NCI-H2227 (cell line): Measurements from ENCODE around the gene SPTBN4.
"Not testable (repeated sequence)": the region's sequence is repeated elsewhere in the genome, so short reads cannot be mapped to it uniquely, and the experiment has no call there.

ENCODE experiments used
- DNase-seq: peaks from one replicate; lab custom pipeline; 2025; ENCODE audit not compliant: unreplicated experiment; lab: John Stamatoyannopoulos, UW

The SPTBN4 gene

DNA sequence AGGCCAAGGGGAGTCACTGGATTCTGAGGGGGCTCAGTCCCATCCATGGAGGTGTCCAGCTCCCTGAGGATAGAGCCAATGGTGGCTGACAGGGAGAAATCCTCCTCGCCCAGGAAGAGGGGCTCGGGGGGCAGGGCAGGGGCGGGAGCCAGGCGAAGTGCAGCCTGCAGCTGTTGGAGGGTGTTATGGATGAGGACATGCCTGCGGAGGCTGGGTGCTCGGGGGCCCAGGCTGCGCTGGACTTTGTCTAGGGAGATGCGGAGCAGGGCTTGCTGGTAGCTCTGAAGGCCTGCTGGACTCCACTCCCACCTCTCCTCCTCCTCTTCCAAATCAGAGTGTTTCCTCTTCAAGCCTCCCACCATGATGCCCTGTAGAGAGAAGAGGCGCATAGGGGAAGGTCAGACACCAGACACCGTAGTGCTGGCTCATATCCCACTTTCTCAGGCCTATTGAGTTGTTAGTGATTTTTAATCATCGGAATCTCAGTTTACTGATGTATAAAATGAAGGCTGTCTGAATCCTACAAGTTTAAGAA is 25.0 kb upstream of the SPTBN4 start:
- DNase-seq: no peak

DNA sequence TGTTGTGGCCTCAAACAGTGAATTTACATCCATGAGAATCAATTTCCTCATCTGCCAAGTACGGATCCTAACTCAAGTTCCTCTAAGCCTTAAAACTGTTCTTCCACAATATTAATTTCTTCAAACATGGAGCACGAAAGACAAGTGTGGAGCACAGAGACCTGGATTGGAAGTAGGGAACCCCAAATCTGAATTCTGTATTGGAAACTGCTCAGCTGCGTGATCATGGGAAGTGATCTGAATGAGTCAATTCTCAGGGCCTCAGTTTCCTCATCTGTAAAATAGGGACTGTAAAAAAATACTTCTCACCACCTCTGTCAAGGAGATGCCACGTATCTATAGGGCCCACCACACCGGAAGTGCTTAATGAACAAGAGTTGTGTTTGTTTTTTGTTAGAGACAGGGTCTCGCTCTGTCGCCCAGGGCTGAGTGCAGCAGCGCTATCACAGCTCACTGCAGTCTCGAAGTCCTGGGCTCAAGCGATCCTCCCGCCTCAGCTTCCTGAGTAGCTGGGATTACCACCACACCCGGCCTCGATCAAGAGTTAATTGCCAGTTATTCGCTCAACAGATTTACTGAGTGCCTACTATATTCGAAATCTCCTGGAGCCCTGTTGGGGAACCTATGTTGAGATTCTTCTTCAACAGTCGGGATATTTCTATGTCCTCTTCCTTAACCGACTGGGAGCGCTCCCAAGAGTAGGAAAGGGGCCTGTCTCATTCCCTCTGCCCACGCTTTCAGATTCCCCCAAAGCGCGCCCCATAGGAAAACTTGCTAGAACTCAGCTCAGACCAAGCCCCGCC is 24.3 kb upstream of the SPTBN4 start:
- no peak for DNase-seq

DNA sequence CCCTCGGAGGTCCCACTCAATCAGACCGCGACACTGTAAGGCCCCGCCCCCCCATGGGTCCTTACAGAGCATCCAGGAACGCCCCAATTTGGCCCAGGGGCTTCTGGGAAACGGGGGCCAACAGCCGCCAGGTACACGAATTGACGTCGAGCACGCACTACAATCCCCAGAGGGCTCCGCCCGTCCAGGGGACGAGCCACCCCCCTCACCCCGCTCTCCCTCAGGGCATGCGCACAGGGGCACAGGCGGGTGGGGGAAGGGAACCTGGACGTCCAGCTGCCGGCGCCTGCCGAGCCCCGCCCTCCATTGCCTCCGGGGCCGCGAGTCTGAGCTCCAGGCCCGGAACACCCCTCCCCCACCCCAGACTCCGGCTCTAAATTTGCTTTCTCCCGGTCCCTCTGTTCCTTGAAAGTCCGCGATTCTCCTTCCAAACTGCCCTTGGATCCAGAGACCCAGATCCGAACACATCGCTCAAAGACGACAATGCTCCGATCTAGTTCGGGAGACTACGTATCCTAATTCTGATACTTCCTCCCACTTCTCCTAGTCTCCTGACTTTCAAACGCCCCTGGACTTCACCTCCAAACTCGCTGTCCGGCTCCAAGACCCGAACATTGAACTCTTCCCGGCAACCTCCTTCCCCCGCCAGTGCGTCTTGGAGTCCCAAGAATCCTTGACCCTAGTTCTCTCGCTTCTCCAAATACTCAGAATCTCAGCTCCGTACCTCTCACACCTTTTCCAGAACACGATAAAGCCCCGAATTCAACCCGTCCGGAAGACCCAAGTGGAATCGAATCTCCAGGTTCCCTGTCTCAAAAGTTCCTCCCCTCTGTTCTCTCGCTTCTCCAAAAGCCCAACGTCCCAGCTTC is 23.4 kb upstream of the SPTBN4 start:
- DNase-seq: peak; percentile 100

DNA sequence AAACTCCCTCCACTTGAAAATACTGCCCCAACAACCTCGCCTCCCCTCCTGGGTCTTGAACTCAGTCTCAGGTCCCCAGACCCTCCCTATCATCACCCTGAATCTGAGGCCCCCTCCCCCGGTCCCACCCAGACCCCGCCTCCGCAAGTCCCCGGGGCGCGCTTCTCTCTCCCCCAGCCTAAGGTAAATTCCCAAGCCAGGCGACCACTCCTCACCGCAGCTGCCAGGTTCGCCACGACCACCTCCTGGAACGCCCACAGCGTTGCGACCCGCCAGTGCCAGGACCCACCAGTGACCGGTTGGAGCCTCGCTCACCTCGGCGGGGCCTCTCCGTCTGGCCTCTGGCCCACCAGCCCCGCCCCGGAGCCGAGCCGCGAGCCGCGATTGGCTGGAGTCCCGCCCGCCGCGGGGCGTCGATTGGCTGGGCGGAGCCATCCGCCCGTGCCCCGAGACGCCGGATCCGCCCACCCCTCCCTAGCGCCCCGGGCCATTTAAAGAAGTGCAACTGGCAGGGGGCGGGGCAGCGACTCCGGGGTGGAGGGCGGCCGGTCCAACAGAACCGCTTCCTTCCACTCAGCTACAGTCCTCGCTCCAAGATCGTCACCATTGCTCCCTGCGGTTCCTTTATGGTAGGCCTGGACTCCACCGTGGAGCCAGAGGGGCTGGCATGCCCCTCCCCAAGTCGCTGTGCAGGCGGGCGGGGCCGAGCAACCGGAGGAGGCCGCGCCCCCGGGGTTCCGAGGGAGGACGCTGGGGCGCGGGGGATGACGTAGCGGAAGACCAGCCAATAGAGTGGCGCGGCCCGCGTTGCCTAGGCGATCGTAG is 22.6 kb upstream of the SPTBN4 start, which contains the start of gene SERTAD3:
Gene SERTAD3 (minus strand): TSS at position 336 of the 825 bp plus-strand sequence. CDS start 2,255 bp downstream, outside the sequence.
- peak; percentile 100 for DNase-seq

GRCh38 chr19:40444825-40445312 is 21.9 kb upstream of the SPTBN4 start:
- DNase-seq: no peak

GRCh38 chr19:40445780-40446262 is 21.0 kb upstream of the SPTBN4 start:
- peak; percentile 66 for DNase-seq

DNA sequence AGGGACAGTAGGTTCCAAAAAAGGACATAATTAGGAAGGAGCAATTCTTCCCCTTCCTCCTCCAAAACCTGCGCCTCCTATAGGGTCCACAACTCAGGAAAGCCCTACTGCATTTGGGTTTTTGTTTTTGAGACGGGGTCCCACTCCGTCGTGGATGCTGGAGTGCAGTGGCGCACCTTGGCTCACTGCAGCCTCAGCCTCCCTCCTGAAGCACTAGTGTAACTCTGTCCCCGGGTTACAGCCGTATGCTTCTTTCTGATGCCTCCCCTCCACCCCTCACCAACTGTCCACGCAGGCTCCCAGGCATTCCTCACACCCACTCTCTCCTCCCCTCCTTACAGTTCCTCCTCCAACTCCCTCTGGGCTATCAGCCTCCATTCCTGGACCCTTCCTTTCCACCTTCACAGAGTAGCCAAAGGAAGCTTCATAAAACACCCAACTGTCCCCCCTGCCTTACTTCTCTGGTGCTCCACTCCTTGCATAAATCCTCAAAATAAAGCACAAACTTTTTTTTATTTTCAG is 20.5 kb upstream of the SPTBN4 start:
- no peak for DNase-seq

DNA sequence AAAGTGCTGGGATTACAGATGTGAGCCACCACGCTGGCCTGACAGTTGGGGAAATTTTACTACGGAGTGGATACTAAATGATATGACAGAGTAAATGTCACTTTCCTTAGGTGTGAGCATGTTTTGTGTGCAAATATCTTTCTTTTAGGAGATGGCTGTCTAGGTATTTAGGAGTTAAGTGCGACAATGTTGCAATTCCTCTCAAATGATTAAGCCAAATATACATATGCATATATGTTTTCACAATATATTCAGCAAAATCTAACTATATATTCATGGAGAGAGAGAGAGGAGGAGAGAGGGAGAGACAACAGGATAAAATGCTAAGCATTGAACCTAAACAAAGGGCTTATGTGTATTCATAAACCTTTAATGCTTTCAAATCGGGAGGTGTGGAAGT is 17.3 kb upstream of the SPTBN4 start:
- DNase-seq: no peak

- no peak for DNase-seq
Measured at GRCh38 chr19:40450664-40451063, 16.1 kb upstream of the SPTBN4 start.

DNA sequence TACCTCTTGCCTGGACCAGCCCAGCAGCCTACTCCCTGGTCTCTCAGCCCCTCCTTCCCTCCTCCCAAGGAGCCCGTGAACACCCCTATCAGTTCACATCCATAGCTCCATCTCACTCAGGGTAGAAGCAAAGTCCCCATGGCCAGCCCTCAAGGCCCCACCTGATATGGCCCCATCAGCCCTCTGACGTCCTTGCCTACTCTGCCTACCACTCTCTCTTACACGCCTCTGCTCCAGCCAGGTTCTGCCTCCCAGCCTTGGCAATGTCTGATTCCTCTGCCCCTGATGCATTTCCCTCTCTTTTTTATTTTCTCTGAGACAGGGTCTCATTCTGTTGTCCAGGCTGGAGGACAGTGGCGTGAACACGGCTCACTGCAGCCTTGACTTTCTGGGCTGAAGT is 14.8 kb upstream of the SPTBN4 start:
- DNase-seq: no peak

GRCh38 chr19:40453151-40453735 is 13.6 kb upstream of the SPTBN4 start:
- DNase-seq: no peak

- DNase-seq: not testable (repeated sequence)
Measured at GRCh38 chr19:40453943-40454342, 12.9 kb upstream of the SPTBN4 start.

DNA sequence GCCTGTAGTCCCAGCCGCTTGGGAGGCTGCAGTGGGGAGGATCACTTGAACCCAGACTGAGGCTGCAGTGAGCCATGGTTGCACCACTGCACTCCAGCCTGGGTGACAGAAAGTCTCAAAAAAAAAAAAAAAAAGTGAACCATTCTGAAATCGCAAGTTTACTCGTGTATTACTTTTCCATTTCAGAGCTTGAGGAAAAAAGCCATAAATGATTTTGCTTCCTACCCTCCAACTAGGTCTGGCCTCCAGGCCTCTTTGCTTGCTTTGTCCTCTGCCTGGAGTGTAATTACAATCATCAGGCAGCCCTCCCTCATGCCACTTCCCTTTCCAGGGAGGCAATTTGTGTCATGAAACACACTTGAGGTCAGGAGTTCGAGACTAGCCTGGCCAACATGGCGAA is 9.8 kb upstream of the SPTBN4 start:
- DNase-seq: no peak

DNA sequence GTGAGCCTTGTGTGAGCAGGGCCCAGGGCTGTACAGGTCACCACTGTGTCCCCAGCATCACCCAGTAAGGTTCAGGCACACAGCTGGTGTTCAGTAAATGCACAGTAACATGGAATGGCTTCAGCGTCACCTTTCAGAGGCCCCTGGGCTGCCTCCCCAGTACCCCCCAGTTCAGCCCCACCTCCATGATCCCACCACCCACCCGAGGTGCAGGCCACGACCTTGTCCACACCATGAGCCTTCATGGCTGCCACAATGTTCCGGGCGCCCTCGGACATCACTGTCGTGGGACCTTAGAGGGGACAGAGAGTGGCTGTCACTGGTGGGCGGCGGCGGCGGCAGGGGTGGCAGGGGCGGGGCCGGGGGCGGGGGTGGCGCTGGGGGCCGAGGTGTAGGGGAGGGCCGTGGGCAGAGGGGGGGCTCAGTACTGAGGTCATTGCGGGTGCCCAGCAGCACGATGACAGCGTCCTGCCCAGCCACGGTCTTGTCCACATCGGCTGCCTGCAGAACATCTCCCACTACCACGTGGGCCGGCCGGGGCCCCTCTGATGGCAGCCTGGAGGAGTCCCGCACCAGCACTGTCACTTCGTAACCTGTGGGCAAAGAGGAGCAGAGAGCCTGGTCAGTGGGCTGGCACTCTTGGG is 8.7 kb upstream of the SPTBN4 start:
- no peak for DNase-seq

DNA sequence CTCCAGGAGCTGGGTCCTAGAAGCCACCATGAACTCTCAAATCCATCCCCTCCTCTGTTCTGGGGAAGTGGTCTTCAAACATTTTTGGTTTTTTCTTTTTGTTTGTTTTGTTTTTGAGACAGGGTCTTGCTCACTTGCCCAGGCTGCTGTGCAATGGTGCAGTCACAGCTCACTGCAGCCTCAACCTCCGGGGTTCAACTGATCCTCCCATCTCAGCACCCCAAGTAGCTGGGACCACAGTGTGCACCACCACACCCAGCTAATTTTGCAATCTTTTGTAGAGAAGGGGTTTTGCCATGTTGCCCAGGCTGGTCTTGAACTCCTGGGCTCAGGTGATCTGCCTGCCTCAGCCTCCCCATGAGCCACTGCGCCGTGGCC is 8.2 kb upstream of the SPTBN4 start:
- no peak for DNase-seq

DNA sequence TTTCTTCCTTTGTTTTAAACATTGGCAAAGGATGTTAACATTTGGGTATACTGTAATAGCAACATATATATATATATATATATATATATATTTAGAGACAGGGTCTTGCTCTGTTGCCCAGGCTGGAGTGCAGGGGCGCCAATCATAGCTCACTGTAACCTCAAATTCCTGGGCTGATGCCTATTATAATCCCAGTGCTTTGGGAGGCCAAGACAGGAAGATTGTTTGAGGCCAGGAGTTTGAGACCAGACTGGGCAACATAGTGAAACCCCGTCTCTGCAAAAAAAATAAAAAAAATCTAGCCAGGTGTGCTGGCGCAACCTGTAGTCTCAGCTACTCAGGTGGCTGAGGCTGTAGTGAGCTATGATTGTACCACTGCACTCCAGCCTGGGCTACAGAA is 6.6 kb upstream of the SPTBN4 start:
- no peak for DNase-seq

DNA sequence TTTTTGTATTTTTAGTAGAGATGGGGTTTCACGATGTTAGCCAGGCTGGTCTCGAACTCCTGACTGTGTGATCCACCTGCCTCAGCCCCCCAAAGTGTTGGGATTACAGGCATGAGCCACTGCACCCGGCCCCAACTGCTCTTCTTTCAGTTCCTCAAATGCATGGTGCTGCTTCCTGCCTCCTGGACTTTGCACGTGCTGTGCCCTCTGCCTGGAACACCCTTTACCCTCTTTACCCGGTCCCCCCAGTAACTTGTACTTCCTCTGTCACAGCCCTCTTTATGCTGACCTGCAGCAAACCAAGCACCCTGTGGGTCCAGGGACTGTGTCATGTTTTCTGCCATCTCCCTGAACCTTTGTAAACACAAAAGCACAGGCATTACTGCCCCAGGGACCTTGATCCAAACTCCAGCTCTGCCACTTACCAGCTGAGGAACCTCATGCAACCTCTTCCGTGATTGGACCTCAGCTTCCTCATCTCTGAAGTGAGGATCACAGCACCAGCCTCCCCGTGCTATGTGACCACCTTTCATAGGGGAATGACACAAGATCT is 5.1 kb upstream of the SPTBN4 start:
- DNase-seq: no peak

DNA sequence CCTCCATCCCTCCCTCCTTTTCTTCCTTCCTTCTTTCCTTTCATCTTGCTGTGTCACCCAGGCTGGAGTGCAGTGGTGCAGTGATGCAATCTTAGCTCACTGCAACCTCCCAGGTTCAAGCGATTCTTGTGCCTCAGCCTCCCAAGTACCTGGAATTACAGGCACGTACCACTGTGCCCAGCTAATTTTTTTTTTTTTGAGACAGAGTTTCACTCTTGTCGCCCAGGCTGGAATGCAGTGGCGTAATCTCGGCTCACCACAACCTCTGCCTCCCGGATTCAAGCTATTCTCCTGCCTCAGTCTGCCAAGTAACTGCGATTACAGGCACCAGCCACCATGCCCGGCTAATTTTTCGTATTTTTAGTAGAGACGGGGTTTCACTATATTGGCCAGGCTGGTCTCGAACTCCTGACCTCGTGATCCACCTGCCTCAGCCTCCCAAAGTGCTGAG is 3.2 kb upstream of the SPTBN4 start:
- not testable (repeated sequence) for DNase-seq
